Measurements from ENCODE around the gene TBC1D14. TPM values are rescaled to one million over a fixed set of nuclear protein-coding genes. Genes with fewer than 3 reads are reported as not detected.
A peak's percentile ranks its signal among the peaks of the same experiment; 100 is the strongest.

The TBC1D14 gene
- total RNA-seq, 1 donor from 2014 or later = 103 TPM

DNA sequence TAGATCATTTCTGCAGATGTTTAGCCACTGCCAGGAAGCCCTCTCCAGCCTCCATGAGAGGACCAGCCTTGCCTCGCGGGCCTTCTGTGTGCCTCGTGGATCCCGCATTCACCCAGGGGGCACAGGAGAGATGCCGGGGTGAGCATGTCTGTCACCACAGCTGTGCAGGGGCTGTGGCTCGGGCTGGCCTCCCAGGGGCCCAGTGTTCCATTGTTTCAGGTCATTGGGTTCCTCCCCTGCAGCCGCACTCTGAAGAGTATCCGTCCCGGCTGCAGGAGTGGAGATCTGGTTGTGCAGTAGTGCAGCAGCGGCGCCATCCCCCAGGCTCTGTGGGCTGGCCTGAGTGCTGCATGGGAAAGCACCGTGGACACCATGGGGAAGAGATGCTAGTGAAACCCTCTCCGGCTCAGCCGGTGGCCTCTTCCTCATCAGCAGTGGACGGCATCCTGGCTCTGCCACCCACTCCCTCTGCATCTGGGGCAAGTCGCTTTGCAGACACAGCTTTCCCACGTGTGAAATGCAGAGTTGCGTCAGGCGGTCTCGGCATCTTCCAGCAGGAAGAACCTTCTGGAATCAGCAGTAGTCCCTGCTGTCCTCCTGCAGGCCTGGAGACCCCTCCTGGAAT lies 29.1 kb downstream of the TBC1D14 start:
- no peak for FAIRE-seq
- DNase-seq (ENCODE audit: low read depth) = no peak
- TF ChIP-seq, protein P1, sequence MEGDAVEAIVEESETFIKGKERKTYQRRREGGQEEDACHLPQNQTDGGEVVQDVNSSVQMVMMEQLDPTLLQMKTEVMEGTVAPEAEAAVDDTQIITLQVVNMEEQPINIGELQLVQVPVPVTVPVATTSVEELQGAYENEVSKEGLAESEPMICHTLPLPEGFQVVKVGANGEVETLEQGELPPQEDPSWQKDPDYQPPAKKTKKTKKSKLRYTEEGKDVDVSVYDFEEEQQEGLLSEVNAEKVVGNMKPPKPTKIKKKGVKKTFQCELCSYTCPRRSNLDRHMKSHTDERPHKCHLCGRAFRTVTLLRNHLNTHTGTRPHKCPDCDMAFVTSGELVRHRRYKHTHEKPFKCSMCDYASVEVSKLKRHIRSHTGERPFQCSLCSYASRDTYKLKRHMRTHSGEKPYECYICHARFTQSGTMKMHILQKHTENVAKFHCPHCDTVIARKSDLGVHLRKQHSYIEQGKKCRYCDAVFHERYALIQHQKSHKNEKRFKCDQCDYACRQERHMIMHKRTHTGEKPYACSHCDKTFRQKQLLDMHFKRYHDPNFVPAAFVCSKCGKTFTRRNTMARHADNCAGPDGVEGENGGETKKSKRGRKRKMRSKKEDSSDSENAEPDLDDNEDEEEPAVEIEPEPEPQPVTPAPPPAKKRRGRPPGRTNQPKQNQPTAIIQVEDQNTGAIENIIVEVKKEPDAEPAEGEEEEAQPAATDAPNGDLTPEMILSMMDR (IDR thresholded peaks at IDR 0.05; ENCODE audit: insufficient read depth, low read length, severe bottlenecking) = no peak
- no peaks in the 10 kb centered on the region for H3K27me3 ChIP-seq (ENCODE audit: control insufficient read depth, insufficient read depth, low read length)
- no peak overlapping the region for H3K4me3 ChIP-seq (ENCODE audit: low read depth, low read length)
- no peaks in the 10 kb centered on the region for H3K36me3 ChIP-seq (ENCODE audit: control insufficient read depth, insufficient read depth, low read length)

DNA sequence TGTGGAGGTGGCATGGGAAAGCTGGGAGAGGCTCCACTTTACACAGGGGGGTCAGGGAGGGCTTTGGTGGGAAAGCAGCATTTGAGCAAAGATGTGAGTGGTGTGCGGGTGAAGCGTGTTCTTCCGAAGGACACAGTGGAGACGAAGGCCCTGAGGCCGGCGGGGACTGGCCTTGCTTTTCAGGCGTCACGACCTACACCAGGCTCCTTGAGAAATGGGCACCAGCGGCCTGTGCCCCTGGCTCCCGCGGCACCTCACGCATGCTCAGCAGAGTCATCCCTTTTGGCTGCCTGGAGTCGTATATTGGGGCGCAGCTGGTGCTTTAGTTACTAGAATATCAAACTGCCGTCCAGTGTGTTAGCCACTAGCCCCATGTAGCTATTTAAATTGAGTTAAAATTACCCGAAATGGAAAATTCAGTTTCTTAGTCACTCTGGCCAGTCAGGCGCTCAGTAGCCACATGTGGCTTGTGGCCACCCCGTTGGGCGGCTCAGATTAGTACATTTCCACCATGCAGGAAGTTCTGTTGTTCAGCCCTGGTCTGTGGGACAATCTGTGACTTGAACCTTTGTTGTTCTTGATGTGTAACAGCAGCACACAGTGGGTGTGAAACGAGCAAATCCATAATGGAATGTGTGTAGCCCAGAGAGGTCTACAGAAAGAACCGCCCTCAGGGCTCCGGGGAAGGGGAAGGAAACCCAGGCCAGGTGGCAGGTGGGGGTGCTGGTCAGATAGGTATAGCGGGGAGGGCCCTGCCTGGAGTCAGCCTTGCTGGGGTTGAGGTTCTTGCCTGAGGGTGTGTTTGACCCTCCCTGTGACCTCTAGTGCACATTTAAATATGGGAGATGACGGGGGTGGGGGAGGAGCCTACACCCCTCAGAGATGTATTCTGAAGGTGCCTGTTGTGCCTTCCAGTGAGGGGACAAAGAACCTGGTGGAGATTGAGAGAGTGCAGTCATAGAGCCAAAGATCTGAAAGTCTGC lies 30.4 kb downstream of the TBC1D14 start:
- TF ChIP-seq, protein P1 (IDR thresholded peaks at IDR 0.05; ENCODE audit: insufficient read depth, low read length, severe bottlenecking) = no peak
- peaks cover 1% of the 10 kb centered on the region for H3K36me3 ChIP-seq (ENCODE audit: control insufficient read depth, insufficient read depth, low read length)

DNA sequence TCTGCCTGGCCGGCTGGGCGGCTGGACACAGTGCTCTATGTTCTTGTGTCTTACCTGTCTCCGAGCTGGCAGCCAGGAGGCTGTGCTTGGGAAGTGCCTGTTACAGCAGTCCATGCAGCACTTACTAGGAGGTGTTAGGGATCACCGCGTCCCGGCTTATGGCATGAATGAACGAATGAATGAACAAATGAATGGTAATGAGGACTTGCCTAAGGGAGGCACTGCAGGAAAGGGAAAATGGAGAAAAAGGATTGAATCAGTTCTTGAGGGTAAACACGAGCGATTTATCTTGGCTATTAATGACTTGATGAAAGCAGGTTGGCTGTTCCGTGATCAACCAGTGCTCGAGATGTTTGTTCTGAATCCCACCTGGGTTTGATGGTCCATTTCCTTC lies 31.1 kb downstream of the TBC1D14 start:
- no peak for DNase-seq (ENCODE audit: low read depth)
- TF ChIP-seq, protein P1 (IDR thresholded peaks at IDR 0.05; ENCODE audit: insufficient read depth, low read length, severe bottlenecking) = no peak
- Histone ChIP-seq H3K4me3 (ENCODE audit: low read depth, low read length) (no peak overlapping the region), H3K36me3 (ENCODE audit: control insufficient read depth, insufficient read depth, low read length) (peaks cover 1% of the 10 kb centered on the region), H3K27me3 (ENCODE audit: control insufficient read depth, insufficient read depth, low read length) (no peaks in the 10 kb centered on the region)
- no peak for FAIRE-seq

More for the DNA sequence above, 30.4 kb downstream of the TBC1D14 start:
- Histone ChIP-seq H3K27me3 (ENCODE audit: control insufficient read depth, insufficient read depth, low read length) (no peaks in the 10 kb centered on the region), H3K4me3 (ENCODE audit: low read depth, low read length) (no peak overlapping the region)
- no peak for FAIRE-seq
- no peak for DNase-seq (ENCODE audit: low read depth)

DNA sequence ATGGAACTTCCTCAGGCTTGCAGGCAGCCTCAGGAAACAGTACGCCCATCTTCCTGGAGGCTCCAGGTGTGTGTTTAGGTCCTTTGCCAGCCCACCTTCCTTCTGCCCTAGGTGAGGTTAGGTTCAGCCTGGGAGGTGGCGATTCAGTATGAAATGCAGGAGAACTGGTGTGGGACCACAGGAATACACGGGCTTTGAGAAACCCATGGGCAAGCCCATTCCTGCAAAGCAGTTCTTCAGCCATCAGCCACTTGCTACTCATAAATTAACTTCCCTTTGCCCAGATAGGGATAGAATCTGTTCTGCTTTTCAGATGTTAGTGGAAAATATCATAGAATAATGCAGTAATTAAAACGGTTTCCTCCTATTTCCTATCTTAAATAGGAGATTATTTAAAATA lies 32.2 kb downstream of the TBC1D14 start:
- H3K4me3 ChIP-seq (ENCODE audit: low read depth, low read length) = no peak overlapping the region
- no peaks in the 10 kb centered on the region for H3K27me3 ChIP-seq (ENCODE audit: control insufficient read depth, insufficient read depth, low read length)
- FAIRE-seq (no peak), DNase-seq (ENCODE audit: low read depth) (peak; percentile 59)
- H3K36me3 ChIP-seq (ENCODE audit: control insufficient read depth, insufficient read depth, low read length) = peaks cover 1% of the 10 kb centered on the region
- TF ChIP-seq, protein P1 (IDR thresholded peaks at IDR 0.05; ENCODE audit: insufficient read depth, low read length, severe bottlenecking) = no peak

DNA sequence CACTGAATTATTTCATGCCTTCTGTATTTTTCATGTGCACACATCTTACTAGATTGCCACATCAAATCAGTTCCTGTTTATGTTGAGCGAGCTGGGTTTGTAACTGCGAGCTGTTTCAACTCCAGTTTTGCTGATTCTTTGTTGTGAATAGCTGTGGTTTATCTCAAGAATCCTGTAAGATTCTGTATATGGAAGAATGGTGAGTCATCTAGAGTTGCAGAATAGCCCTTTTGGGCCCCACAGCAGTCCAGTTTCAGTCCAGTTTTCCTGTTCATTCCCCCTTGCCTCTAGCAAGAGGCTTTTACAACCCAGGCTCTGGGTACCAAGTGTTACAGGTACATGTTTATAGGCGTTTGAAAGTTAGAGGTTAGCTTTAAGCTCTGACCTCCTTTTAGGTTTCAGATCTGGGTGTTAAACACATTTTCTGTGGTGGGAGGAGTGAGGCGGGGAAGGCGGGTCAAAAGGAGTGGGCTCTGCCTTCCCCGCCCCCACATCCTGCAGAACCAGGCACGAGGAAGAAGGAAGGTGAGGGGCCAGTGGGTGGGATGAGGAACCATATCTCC lies 32.7 kb downstream of the TBC1D14 start:
- no peak for FAIRE-seq
- TF ChIP-seq, protein P1 (IDR thresholded peaks at IDR 0.05; ENCODE audit: insufficient read depth, low read length, severe bottlenecking) = no peak
- DNase-seq (ENCODE audit: low read depth) = peak; percentile 92
- peaks cover 1% of the 10 kb centered on the region for H3K36me3 ChIP-seq (ENCODE audit: control insufficient read depth, insufficient read depth, low read length)
- no peaks in the 10 kb centered on the region for H3K27me3 ChIP-seq (ENCODE audit: control insufficient read depth, insufficient read depth, low read length)
- no peak overlapping the region for H3K4me3 ChIP-seq (ENCODE audit: low read depth, low read length)
